ENCODE measurements around the gene TRMT10A.

Gene TRMT10A

GRCh38 chr4:99563310-99564186, at the start of gene TRMT10A:
TRMT10A (minus strand) TSS chr4:99564039; CDS start chr4:99559338, 4,701 bp downstream.
- DNase-seq: peak; percentile 94 to 95

GRCh38 chr4:99612704-99613103, 48.9 kb upstream of the TRMT10A start:
- no peak for DNase-seq

GRCh38 chr4:99612281-99612680, 48.4 kb upstream of the TRMT10A start:
- no peak for DNase-seq

- DNase-seq: no peak
These were observed 46.9 kb upstream of the TRMT10A start for GRCh38 chr4:99610605-99611175.

- DNase-seq: no peak
These were observed 44.6 kb upstream of the TRMT10A start for GRCh38 chr4:99608417-99608816.

GRCh38 chr4:99606716-99607115, 42.9 kb upstream of the TRMT10A start:
- no peak for DNase-seq

- no peak for DNase-seq
These were observed 31.0 kb upstream of the TRMT10A start for GRCh38 chr4:99594818-99595217.

GRCh38 chr4:99593781-99594641, 30.2 kb upstream of the TRMT10A start:
- no peak for DNase-seq

GRCh38 chr4:99591757-99592156, 27.9 kb upstream of the TRMT10A start:
- no peak for DNase-seq

GRCh38 chr4:99587803-99588202, 24.0 kb upstream of the TRMT10A start:
- DNase-seq: no peak

- DNase-seq: no peak
These were observed 23.5 kb upstream of the TRMT10A start for GRCh38 chr4:99587309-99587708.

GRCh38 chr4:99586797-99587196, 23.0 kb upstream of the TRMT10A start:
- no peak for DNase-seq

GRCh38 chr4:99586322-99586721, 22.5 kb upstream of the TRMT10A start:
- no peak for DNase-seq

- DNase-seq: no peak
These were observed 21.7 kb upstream of the TRMT10A start for GRCh38 chr4:99585516-99585915.

- DNase-seq: no peak
These were observed 14.9 kb upstream of the TRMT10A start for GRCh38 chr4:99578714-99579113.

- no peak for DNase-seq
These were observed 10.9 kb upstream of the TRMT10A start, which contains the start of gene MTTP for GRCh38 chr4:99574530-99575324. MTTP (plus strand) TSS chr4:99574824; CDS start chr4:99574910, 86 bp downstream.

- DNase-seq: no peak
These were observed 10.0 kb upstream of the TRMT10A start for GRCh38 chr4:99573735-99574368.

- DNase-seq: no peak
These were observed 8.8 kb upstream of the TRMT10A start for GRCh38 chr4:99572527-99573240.

- DNase-seq: no peak
These were observed 8.0 kb upstream of the TRMT10A start for GRCh38 chr4:99571883-99572282.

- DNase-seq: no peak
These were observed 1.1 kb upstream of the TRMT10A start for GRCh38 chr4:99564921-99565320.

- DNase-seq: no peak
These were observed 11.0 kb downstream of the TRMT10A start for GRCh38 chr4:99552872-99553271.
